Caco-2 (cell line): ENCODE measurements around the gene SLC22A16. TPM values are rescaled to one million over a fixed set of nuclear protein-coding genes. Genes with fewer than 3 reads are reported as not detected.

Source experiments
- BruUV-seq: library from RNA; stranded (reverse); fragments of 400-500 nt; replicated peaks from 2 replicates; lab custom pipeline; 2021; lab: Mats Ljungman, UMichigan
- CTCF ChIA-PET: fragments of 300-600 bp; sonication (Branson Sonifier 250); formaldehyde crosslinking; loops from one replicate; lab custom pipeline; 2022; ENCODE audit warnings: antibody characterized with exemption; lab: Charles Lee
- POLR2A ChIA-PET: fragments of 300-600 bp; sonication (Branson Sonifier 250); formaldehyde crosslinking; loops from one replicate; lab custom pipeline; 2022; ENCODE audit warnings: antibody characterized with exemption; lab: Charles Lee
- DNase-seq, 2 experiments: peaks; one replicate each; pipeline versions ENCODE4 v3.0.0 to v3.0.0-alpha.2; 2020 to 2022
- H3K27me3 ChIP-seq: replicated peaks from 2 replicates; pipeline ENCODE4 v1.6.0; 2011; ENCODE audit warnings: low read length; ENCODE audit not compliant: control insufficient read depth, insufficient read depth
- H3K36me3 ChIP-seq: 2 replicates; pipeline ENCODE4 v1.5.1; 2011; ENCODE audit warnings: low read length; ENCODE audit not compliant: control insufficient read depth, insufficient read depth
- H3K4me1 ChIP-seq: fragments of 250-450 bp; sonication (Bioruptor Pico); 2 replicates; pipeline ENCODE4 v1.5.1; 2020; ENCODE audit warnings: mild to moderate bottlenecking
- H3K4me3 ChIP-seq: 2 replicates; pipeline ENCODE4 v1.5.1; 2011; ENCODE audit warnings: low read depth, mild to moderate bottlenecking, control low read depth, low read length
- H3K9me3 ChIP-seq: fragments of 250-450 bp; sonication (Bioruptor Pico); 2 replicates; pipeline ENCODE4 v1.5.1; 2020; ENCODE audit warnings: mild to moderate bottlenecking, moderate library complexity
- H3K27ac Mint-ChIP-seq: one replicate; pipeline ENCODE4 v1.8.0; 2022; ENCODE audit warnings: mixed read lengths; ENCODE audit not compliant: unreplicated experiment
- H3K27me3 Mint-ChIP-seq: one replicate; pipeline ENCODE4 v1.8.0; 2022; ENCODE audit warnings: mixed read lengths; ENCODE audit not compliant: insufficient read depth, unreplicated experiment
- H3K36me3 Mint-ChIP-seq: one replicate; pipeline ENCODE4 v1.8.0; 2022; ENCODE audit warnings: mild to moderate bottlenecking, mixed read lengths; ENCODE audit not compliant: insufficient read depth, unreplicated experiment
- H3K4me1 Mint-ChIP-seq: one replicate; pipeline ENCODE4 v1.8.0; 2022; ENCODE audit warnings: low read depth, mixed read lengths; ENCODE audit not compliant: unreplicated experiment
- H3K4me3 Mint-ChIP-seq: one replicate; pipeline ENCODE4 v1.8.0; 2022; ENCODE audit warnings: mild to moderate bottlenecking, moderate library complexity, mixed read lengths; ENCODE audit not compliant: unreplicated experiment
- H3K9me3 Mint-ChIP-seq: one replicate; pipeline ENCODE4 v1.8.0; 2022; ENCODE audit warnings: mixed read lengths; ENCODE audit not compliant: unreplicated experiment
- CTCF ChIP-seq, 2 experiments: fragments of 200-600 bp in 1 of 2; IDR thresholded peaks; 1 replicate in 1 of 2; 2 replicates in 1 of 2; pipeline versions ENCODE4 v1.5.1 to v1.8.0; 2011 to 2022; ENCODE audit warnings: antibody characterized with exemption in 1 of 2, control low read depth in 1 of 2, inconsistent platforms in 1 of 2, low read depth in 1 of 2, low read length in 1 of 2, mild to moderate bottlenecking in 1 of 2, moderate library complexity in 1 of 2; ENCODE audit not compliant: insufficient read depth in 1 of 2, severe bottlenecking in 1 of 2, unreplicated experiment in 1 of 2
- intact Hi-C: fragments of 100-400 bp; cut with micrococcal nuclease; formaldehyde crosslinking; loops from one replicate; pipeline ENCODE4 v1.10.0; 2022; ENCODE audit not compliant: unreplicated experiment
- total RNA-seq: library from RNA; stranded (reverse); gene quantifications from 2 replicates; pipeline ENCODE4 v1.2.3, GENCODE V29; 2022

Gene SLC22A16
- total RNA-seq, 1 experiment from 2014 or later, result not detected

- Histone ChIP-seq H3K4me1 (no peaks in the 10 kb centered on the region), H3K4me3 (no peak overlapping the region), H3K9me3 (no peaks in the 10 kb centered on the region), H3K27me3 (no peaks in the 10 kb centered on the region; the same call in 1 of the 2 replicates), H3K36me3 (no peaks in the 10 kb centered on the region)
- ChIA-PET CTCF (no interaction called here), POLR2A (no interaction called here)
- no peaks in the 10 kb centered on the region for H3K4me1 Mint-ChIP-seq
- no peak overlapping the region for H3K4me3 Mint-ChIP-seq
- no TSS peak for BruUV-seq
- no peak overlapping the region for H3K27ac Mint-ChIP-seq
- H3K9me3 Mint-ChIP-seq, result no peaks in the 10 kb centered on the region
- no peak for DNase-seq
- no peak for TF ChIP-seq CTCF (IDR thresholded peaks at IDR 0.05; ENCODE audit: insufficient read depth in 1 of 2, low read depth in 1 of 2, low read length in 1 of 2, severe bottlenecking in 1 of 2, unreplicated experiment in 1 of 2)
- peaks cover 2% of the 10 kb centered on the region for H3K27me3 Mint-ChIP-seq
- no peaks in the 10 kb centered on the region for H3K36me3 Mint-ChIP-seq
- intact Hi-C loops, result no loop called here
Measured at GRCh38 chr6:110474500-110474899, 1.9 kb downstream of the SLC22A16 start.

GRCh38 chr6:110472739-110473138 lies 3.7 kb downstream of the SLC22A16 start:
- no peak for DNase-seq
- no TSS peak for BruUV-seq
- ChIA-PET CTCF (no interaction called here), POLR2A (no interaction called here)
- Mint-ChIP-seq H3K4me1 (no peaks in the 10 kb centered on the region), H3K4me3 (no peak overlapping the region), H3K27ac (no peak overlapping the region), H3K27me3 (peaks cover 2% of the 10 kb centered on the region), H3K36me3 (no peaks in the 10 kb centered on the region), H3K9me3 (no peaks in the 10 kb centered on the region)
- TF ChIP-seq CTCF (IDR thresholded peaks at IDR 0.05; ENCODE audit: insufficient read depth in 1 of 2, low read depth in 1 of 2, low read length in 1 of 2, severe bottlenecking in 1 of 2, unreplicated experiment in 1 of 2), result no peak
- intact Hi-C loops, result no loop called here
- Histone ChIP-seq H3K36me3 (no peaks in the 10 kb centered on the region), H3K4me3 (no peak overlapping the region), H3K4me1 (no peaks in the 10 kb centered on the region), H3K9me3 (no peaks in the 10 kb centered on the region), H3K27me3 (no peaks in the 10 kb centered on the region; the same call in 1 of the 2 replicates)

- ChIA-PET CTCF (no interaction called here), POLR2A (no interaction called here)
- H3K27me3 ChIP-seq, result no peaks in the 10 kb centered on the region; the same call in 1 of the 2 replicates
- Mint-ChIP-seq H3K9me3 (no peaks in the 10 kb centered on the region), H3K4me1 (no peaks in the 10 kb centered on the region), H3K4me3 (no peak overlapping the region), H3K27ac (no peak overlapping the region), H3K36me3 (no peaks in the 10 kb centered on the region), H3K27me3 (peaks cover 5% of the 10 kb centered on the region)
- H3K4me1 ChIP-seq, result no peaks in the 10 kb centered on the region
- intact Hi-C loops, result no loop called here
- H3K9me3 ChIP-seq, result no peaks in the 10 kb centered on the region
- DNase-seq, result no peak
- no peak for TF ChIP-seq CTCF (IDR thresholded peaks at IDR 0.05; ENCODE audit: insufficient read depth in 1 of 2, low read depth in 1 of 2, low read length in 1 of 2, severe bottlenecking in 1 of 2, unreplicated experiment in 1 of 2)
- no peaks in the 10 kb centered on the region for H3K36me3 ChIP-seq
- no peak overlapping the region for H3K4me3 ChIP-seq
- no TSS peak for BruUV-seq
Measured at GRCh38 chr6:110471726-110472365, 4.6 kb downstream of the SLC22A16 start.
